CD4-positive, alpha-beta T cell treated with Interleukin-17A for 1 hour (primary cell): ENCODE data around the gene PODNL1.
"Not testable (repeated sequence)": the region's sequence is repeated elsewhere in the genome, so short reads cannot be mapped to it uniquely, and the experiment has no call there.

Experiments used
- DNase-seq: peaks from one replicate; pipeline ENCODE4 v3.0.0-alpha.2; 2020

Gene PODNL1

DNA sequence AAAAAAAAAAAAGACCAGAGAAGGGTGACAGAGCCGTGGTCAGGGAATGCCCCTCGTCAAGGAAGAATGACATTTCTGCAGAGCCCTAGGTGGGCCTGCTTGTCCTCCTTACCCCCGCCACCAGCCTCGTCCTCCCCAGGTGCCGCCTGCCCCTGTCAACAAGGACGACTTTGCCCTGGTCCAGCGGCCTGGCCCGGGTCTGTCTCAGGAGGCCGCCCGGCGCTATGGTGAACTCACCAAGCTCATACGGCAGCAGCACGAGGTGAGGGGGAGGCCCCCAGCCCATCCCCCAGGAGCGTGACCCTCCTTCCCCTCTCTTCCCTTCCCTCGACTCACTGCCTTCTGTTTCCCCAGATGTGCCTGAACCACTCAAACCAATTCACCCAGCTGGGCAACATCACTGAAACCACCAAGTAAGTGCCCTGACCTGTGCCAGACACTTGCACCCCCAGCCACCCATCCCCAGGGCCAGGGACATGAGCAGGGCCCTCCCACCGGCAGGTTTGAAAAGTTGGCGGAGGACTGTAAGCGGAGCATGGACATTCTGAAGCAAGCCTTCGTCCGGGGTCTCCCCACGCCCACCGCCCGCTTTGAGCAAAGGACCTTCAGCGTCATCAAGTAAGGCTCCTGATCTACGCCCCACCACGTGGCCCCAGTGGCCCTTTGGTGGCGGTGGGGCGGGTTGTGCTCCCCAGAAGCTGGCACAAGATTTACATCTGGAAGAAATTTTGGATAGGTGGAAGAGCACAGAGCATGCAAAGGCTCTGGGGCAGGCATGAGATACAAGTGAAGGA is 14.8 kb downstream of the PODNL1 start:
- DNase-seq = no peak

DNA sequence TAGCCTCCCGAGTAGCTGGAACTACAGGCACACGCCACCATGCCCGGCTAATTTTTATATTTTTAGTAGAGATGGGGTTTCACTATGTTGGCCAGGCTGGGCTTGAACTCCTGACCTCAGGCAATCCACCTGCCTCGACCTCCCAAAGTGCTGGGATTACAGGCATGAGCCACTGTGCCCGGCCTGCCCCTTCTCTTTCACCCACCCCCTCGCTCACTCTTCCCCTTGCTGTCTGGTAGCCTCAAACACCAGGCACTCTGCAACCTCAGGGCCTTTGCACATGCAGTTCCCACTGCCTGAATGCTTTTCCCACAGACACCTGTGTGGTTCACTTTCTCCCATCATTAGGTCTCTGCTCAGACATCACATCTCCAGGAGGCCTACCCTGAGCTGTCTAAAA is 16.1 kb downstream of the PODNL1 start:
- not testable (repeated sequence) for DNase-seq

DNA sequence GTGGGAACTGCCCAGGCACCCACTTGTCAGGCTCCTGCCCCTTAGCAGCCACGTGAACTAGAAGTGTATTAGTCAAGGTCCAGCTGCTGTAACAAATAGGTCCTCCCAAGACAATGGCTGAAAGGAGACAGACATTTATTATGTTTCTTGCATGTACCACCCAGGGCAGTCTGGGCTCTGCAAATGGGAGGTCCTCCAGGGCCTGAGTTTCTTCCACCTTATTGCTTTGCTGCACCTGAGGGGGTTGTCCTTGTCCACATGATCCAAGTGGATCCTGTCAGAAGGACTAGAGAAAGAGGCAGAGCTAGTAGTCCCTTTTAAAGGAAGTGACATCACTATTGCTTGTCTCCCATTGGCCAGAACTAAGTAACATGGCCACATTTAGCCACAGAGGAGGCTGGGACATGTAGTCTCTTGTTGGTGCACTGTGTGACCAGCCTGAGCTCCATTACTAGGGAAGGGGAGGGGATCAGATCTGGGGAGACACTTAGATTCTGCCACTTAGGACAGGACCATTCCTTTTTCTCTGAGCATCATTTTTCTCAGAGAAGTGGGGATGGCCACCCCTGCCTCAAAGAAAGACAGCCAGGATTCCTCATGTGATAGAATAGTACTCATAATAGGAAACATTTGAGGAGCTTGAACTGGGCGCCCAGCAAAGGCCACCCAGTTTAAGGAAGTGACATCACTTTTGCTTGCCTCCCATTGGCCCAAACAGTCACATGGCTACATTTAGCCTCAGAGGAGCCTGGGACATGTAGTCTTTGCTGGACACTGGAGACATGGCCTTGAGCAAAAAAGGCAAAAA is 17.1 kb downstream of the PODNL1 start:
- peak; percentile 46 for DNase-seq

DNA sequence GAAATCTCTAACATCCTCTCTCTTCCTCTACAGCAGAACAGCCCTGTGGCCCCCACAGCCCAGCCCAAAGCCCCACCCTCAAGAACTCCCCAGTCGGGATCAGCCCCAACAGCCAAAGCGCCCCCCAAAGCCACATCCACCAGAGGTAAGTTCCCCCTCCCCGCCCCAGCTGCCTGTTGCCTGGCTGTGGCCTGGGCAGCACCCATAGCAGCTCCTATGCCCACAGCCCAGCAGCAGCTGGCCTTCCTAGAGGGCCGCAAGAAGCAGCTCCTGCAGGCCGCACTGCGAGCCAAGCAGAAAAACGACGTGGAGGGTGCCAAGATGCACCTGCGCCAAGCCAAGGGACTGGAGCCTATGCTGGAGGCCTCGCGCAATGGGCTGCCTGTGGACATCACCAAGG is 17.7 kb downstream of the PODNL1 start:
- no peak for DNase-seq

DNA sequence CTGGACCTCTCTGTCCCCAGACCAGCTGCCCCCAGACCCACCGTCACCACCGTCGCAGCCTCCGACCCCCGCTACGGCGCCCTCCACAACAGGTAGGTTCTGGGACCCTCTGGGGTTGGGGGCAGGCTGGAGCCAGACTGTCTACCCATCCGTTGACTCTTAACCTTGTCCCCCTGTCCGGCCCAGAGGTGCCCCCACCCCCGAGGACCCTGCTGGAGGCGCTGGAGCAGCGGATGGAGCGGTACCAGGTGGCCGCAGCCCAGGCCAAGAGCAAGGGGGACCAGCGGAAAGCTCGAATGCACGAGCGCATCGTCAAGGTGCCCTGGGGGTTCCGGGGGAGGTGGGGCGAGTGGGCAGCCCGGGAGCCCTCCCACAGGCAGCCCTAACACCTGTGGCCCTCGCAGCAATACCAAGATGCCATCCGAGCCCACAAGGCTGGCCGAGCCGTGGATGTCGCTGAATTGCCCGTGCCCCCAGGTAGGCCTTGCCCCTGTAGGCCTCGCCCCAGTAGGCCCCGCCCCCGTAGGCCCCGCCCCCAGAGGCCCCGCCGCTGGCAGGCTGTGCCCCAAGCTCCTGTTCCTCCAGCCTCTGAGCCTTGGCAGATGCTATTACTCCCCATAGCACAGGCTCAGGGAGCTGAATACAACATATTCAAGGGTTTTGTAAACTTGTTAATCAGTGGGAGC is 19.3 kb downstream of the PODNL1 start:
- no peak for DNase-seq

DNA sequence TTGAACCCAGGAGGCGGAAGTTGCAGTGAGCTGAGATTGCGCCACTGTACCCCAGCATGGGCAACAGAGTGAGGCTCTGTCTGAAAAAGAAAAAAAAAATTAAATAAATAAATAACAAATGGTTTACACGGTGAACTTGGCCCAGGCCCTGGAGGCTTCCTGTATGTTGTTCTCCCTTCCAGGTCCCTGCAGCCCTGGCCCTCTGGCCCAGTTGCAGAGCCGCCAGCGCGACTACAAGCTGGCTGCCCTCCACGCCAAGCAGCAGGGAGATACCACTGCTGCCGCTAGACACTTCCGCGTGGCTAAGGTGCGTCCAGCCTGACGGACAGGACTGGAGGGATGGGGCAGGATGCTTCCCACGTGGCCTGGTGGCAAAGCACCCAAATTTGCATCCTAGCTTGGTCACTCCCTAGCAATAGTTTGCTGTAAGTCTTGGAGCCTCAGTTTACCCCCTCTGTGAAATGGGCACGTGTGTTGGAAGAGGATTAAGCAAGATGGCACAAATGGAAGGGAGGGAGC is 20.3 kb downstream of the PODNL1 start:
- no peak for DNase-seq

DNA sequence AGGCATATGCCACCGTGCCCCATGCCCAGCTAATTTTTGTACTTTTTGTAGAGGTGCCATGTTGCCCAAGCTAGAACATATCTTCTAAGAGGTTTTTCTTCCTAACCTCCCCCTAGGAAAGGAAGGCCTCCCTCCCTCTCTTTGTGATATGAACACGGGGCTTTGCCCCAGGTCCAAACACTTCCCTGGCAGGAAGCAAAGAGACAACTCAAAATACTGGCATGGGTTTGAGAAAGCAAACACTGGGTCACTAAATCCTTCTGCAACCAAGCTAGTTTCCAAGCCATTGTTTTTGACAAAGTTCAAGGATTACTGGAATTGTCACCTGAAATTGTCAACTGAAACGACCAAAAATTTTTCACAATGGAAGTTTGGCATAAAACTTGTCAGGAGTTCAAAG is 23.4 kb downstream of the PODNL1 start:
- no peak for DNase-seq

DNA sequence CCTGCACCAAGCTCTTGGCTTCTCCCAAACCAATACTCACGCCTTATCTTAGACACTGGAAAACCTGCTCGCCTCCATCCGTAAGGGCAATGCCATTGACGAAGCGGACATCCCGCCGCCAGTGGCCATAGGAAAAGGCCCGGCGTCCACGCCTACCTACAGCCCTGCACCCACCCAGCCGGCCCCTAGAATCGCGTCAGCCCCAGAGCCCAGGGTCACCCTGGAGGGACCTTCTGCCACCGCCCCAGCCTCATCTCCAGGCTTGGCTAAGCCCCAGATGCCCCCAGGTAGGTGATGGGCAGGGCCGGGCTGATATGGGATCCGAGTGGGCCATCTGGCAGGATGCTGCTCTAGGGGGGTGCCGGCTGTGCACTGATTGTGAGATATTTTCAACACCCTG is 24.9 kb downstream of the PODNL1 start:
- DNase-seq = no peak

DNA sequence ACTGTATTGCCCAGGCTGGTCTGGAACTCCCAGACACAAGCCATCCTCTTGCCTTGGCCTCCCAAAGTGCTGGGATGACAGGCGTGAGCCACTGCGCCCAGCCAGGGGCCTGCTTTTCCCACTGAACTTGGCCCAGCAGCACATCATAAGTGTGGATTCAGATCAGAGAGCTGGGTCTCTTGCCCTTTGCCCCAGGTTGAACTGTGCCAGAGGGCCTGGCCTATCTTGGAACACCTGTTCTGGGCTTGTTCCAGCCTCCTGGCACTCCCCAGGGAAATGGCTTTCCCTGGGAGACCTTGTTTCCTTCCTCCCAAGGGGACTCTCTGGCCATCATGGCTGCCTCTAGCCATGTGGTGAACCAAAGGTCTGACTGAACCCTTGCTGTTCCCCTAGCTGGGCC is 28.8 kb downstream of the PODNL1 start:
- no peak for DNase-seq

DNA sequence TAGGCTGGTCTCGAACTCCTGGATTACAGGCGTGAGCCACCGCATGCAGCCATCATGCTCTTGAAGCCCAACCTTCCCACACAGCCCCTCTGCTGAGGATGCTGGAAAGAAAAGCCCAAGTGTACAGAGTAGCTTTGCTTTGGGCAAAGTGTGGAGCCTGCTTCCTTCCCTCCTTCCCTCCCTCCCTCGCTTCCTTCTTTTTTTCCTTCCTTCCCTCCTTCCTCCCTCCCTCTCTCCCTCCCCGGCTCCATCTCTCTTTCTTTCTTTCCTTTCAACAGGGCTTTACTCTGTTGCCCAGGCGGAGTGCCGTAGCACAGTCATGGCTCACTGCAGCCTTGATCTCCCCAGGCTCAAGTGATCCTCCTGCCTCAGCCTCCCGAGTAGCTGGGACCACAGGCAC is 29.5 kb downstream of the PODNL1 start:
- DNase-seq = no peak

DNA sequence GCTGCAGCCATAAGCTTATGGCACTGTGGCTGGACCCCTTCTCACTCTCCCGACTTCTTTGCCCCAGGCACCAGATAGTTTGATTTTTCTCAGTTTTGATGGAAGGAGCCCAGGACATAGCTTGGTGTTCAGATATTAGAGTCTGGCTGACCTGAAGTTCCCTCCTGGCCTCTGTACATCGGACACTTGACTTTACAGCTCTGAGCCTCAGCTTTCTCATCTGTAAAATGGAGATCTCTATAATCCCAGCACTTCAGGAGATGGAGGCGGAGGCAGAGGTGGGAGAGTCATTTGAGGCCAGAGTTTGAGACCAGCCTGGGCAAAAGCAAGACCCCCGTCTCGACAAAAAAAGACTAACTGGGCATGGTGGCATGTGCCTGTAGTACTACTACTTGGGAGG is 31.3 kb downstream of the PODNL1 start:
- no peak for DNase-seq

DNA sequence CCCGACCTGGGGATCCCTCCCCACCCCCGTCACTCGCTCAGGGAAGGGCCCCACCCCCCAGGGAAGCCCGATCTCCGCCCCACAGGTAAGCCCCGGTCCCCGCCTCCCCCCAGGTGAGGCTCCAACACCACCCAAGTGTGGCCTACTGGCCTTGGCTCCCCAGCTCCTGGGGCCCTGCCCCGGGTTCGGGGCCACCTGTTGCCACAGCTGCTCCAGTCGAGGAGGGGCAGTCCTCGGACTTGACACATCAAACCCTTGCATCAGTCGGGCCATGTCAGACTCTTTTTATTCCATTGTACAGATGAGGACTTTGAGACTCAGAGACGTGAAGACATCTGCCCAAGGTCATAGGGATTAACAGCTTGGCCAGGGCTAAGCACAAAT is 31.7 kb downstream of the PODNL1 start:
- DNase-seq = peak; percentile 45

DNA sequence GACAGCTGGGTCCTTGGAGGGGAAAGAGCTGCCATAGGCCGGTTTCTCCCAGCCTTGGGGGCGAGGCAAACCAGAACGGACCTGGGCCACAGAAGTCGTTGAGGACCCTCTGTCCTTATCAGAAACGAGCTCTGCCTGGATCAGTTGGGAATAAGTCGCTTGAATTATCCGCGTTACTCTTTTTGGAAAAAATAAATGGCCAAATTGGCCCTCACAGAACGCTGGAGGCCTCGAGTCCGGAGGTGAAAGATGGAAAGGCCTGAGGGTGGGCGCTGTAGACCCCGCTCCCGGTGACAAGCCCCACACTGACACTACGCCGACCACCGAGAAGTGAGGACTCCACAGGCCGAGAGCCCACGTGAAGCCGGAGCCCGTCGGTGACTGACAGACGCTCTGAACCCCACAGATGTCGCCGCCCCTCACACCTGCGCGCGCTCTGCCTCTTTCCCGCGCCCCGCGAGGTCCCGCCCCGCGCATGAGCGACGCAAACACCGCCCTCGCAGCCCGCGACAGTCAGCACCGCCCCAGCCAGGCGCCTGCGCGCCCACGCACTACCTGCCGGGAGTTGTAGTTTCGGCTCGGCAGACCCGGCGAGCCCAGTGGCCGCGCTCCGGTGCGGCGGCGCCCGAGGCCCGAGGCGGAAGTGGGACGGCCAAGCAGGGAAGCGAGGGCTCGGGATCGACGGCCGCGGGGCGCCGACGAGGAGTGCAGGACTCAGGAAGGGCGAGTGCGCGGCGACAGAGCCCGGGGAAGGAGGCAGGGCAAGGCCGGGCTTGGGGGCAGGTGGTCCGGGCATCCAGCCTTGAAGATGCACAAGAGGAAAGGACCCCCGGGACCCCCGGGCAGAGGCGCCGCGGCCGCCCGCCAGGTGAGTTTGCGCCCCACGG is 32.3 kb downstream of the PODNL1 start, which contains the start of the genes BRME1 and CC2D1A:
BRME1 (minus strand) TSS at position 484 of the 887 bp plus-strand sequence. CDS start 1,225 bp downstream, outside the sequence.
CC2D1A (plus strand) TSS at position 568 of the 887 bp plus-strand sequence; CDS start at position 809, 241 bp downstream.
- DNase-seq = peak; percentile 94

DNA sequence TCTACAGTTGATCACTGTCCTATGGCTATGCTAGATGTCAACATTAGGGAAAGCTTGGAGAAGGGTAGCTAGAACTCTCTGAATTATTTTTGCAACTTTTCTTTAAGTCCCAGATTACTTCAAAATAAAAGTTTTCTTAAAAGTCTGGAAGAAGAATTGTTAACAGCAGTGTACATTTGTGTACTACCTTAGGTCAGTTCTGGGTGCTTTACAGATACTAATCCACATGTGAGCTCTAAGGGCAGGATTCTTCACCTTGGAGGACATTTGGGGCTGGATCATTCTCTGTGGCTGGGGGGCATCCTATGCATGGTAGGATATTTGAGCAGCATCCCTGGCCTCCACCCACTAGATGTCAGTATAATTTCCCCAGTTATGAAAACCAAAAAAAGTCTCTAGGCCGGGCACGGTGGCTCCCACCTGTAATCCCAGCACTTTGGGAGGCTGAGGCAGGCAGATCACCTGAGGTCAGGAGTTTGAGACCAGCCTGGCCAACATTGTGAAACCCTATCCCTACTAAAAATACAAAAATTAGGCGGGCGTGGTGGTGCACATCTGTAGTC is 35.1 kb downstream of the PODNL1 start:
- DNase-seq = peak; percentile 57

DNA sequence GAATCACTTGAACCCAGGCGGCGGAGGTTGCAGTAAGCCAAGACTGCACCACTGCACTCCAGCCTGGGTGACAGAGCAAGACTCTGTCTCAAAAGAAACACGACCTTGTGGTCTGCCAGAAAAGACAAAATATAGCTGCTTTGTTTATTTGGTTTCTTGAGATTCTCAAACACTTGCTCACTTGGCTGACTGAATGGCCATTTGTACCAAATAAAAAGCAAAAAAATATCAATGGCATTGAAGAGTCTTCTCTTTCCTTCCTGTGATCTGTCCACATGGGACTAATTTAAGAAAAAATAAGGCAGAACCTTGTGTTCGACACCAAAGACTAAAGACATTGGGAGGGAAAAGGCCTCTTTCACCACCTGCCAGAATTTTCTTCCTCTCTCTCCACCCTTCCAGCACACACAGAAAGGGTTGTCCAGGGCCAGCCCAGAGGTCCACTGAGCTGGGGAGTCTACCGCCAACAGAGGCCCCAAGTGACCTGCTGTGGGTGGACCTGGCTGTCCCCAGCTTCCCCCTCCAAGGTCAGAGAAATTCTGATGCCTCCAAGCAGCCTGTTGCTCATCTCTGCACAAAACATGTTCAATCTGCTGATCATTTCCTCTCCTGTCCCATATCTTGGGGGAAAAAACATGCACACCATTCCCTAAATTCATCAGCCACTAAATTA is 38.2 kb downstream of the PODNL1 start:
- no peak for DNase-seq

DNA sequence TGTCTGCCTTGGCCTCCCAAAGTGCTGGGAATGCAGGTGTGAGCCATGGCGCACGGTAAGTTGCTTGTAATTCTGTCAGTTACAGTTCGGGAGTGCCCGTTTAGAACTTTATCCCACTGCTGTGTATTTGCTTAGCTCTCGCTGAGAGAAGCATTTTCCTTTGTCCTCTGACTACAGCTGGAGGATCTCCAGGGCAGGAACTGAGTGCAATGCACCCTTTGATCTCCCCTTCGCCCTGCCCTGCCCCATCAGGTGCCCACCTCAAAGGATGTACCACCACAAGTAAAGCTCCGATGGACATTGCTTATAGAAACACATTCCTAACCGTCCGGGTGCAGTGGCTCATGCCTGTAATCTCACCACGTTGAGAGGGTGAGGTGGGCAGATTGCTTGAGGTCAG is 38.8 kb downstream of the PODNL1 start:
- DNase-seq = no peak

DNA sequence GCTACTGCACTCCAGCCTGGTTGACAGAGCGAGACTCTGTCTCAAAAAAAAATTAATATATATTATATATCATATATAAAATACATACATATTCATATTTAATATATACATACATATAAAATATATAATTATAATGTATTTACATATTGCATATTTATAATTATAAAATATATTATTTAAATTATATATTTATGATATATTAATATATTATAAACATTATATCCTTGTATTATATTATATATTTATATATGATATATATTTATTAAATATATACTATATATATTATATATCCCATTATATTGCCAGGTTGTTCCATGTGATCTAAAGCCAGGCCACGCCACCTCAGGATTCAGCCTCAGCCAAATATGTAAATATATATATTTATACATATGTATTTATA is 42.0 kb downstream of the PODNL1 start:
- no peak for DNase-seq

DNA sequence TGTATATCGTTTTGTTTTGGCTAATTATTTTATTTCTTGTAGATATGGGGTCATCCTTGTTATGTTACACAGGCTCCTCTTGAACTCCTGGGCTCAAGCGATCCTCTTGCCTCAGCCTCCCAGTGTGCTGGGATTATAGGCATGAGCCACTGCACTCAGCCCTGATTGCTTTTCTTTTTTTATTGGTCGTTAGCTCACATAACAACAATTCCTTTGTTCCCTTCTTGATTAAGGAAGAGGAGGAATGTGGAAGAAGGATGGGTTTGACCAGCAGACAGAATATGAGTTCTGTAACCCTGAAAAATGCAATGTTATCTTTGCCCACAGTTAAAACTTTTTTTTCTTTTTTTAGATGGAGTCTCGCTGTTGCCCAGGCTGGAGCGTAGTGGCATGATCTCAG is 43.7 kb downstream of the PODNL1 start:
- no peak for DNase-seq

DNA sequence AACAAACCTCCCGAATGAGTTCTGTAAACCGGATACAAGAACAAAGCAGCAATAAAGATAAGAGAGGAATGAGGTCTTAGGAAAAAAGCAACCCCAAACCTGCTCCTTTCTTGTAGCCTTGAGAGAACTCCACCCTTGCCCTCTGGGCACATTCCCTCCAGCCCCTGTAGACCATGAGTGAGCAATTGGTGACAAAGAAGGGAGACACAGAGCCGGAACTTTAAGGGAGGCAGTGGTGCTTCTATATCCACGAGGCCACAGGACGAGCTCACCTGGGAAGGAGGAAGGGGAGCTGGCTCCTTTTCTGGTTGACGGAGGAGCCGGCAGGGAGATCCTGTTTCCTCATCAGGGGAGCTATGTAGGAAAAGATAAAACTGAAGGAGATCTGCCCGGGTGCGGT is 45.3 kb downstream of the PODNL1 start:
- no peak for DNase-seq

DNA sequence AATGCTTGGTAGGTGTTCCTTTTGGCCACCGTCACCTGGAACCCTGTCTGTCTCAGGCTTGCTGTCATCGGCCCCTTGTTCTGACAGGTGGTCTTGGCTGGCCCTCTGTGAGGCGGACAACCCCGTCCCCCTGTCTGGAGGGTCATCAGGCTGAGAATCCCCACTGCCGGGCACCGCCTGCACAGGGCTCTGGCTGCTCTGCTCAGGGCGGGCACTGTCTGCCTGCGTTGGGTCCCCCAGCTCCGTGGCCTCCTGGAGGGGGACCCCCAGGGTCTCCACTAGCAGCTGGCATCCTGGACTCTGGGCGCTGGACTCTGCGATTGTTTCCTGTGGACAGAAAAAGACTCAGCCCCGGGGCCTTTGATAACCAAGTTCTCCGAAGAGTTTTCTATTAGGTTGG is 48.1 kb downstream of the PODNL1 start:
- DNase-seq = no peak

DNA sequence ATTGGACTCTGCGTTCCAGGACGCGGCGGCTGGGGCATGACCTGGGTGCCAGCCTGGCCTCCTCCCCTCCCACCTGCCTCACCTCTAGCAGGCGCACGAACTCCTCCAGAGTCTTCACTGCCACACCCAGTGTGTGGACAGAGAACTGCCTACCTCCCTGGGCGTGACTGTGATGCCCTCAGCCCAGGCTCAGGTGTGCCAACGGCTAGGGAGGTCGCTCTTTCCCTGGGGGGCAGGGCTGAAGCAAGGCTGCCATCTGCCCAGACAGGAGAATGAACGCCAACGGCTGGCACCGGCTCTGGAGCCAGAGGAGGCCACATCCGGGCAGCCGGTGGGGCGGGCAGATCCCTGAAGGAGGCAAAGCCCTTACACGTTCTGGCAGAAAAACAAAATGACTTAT is 49.9 kb downstream of the PODNL1 start:
- DNase-seq = no peak
